ENCODE data around the gene FLCN. TPM values are rescaled to one million over a fixed set of nuclear protein-coding genes. Genes with fewer than 3 reads are reported as not detected.

FLCN gene
- polyA plus RNA-seq, 2 of the 4 experiments (the other 2 are of a cell fraction), result 14.2 to 25.1 TPM

- ChIA-PET POLR2A (no interaction called here), CTCF (interaction anchor here (2.7 kb wide), 1 partner anchor 13 kb away, joined by 8 read pairs; no protein-coding TSS in a partner anchor)
- DNase-seq (ENCODE audit: low read depth in 1 of 2, low spot score in 1 of 2), result no peak
- no peak for FAIRE-seq
- H3K27ac ChIP-seq, result no peak overlapping the region
- H3K9me3 ChIP-seq, result no peaks in the 10 kb centered on the region
- no peak overlapping the region for H3K4me3 ChIP-seq
- ATAC-seq, result peak in 1 of 2 experiments; percentile 32; a peak in 2 of 6 replicates
- TF ChIP-seq HMGXB4 (CRISPR knock-in tag; IDR thresholded peaks at IDR 0.05; ENCODE audit: borderline replicate concordance) (no peak), POLR2A (IDR thresholded peaks at IDR 0.05; ENCODE audit: low read length) (no peak), CEBPB (IDR thresholded peaks at IDR 0.05) (no peak)
- H3K4me2 ChIP-seq, result no peak overlapping the region
- H3K4me1 ChIP-seq, result peaks cover 5% of the 10 kb centered on the region; the same call in 1 of the 3 replicates
- WGBS (ENCODE audit: missing lambda C conversion rate), result 90% methylated on average over 6 of the region's 6 CpGs
These were observed 6.2 kb upstream of the FLCN start for GRCh38 chr17:17243163-17243562.

GRCh38 chr17:17242246-17242645, 5.3 kb upstream of the FLCN start:
- no peak for ATAC-seq
- 86% methylated on average over 7 of the region's 7 CpGs for WGBS (ENCODE audit: missing lambda C conversion rate)
- peaks cover 6% of the 10 kb centered on the region; the same call in 1 of the 3 replicates for H3K4me1 ChIP-seq
- TF ChIP-seq JUNB (IDR thresholded peaks at IDR 0.05) (no peak), CBX8 (IDR thresholded peaks at IDR 0.05) (no peak), MAX (IDR thresholded peaks at IDR 0.05) (no peak), SREBF2 (IDR thresholded peaks at IDR 0.05) (no peak), ATOH8 (CRISPR knock-in tag; IDR thresholded peaks at IDR 0.05; ENCODE audit: low read depth) (no peak), NFE2L2 (conservative IDR thresholded peaks at IDR 0.05; ENCODE audit: low read length) (no peak), ESRRA (IDR thresholded peaks at IDR 0.05; ENCODE audit: borderline replicate concordance, low read length) (no peak), HOXB5 (CRISPR knock-in tag; IDR thresholded peaks at IDR 0.05) (no peak), ZC3H11A (IDR thresholded peaks at IDR 0.05) (no peak), E2F6 (IDR thresholded peaks at IDR 0.05; ENCODE audit: borderline replicate concordance, low read depth) (no peak), POLR2AphosphoS2 (conservative IDR thresholded peaks at IDR 0.05; ENCODE audit: low read length) (no peak), HEYL (CRISPR knock-in tag; IDR thresholded peaks at IDR 0.05) (no peak), MAZ (IDR thresholded peaks at IDR 0.05; ENCODE audit: borderline replicate concordance, low read depth, low read length) (no peak)
- H3K9me3 ChIP-seq, result no peaks in the 10 kb centered on the region
- H3K4me3 ChIP-seq, result no peak overlapping the region
- no peak for FAIRE-seq
- ChIA-PET CTCF (interaction anchor here (1.4 kb wide), 1 partner anchor 28 kb away, joined by 3 read pairs; no protein-coding TSS in a partner anchor), POLR2A (no interaction called here)
- DNase-seq (ENCODE audit: low read depth in 1 of 2, low spot score in 1 of 2), result no peak
- H3K4me2 ChIP-seq, result no peak overlapping the region
- H3K27ac ChIP-seq, result no peak overlapping the region

- POLR2A ChIA-PET, result no interaction called here
- DNase-seq (ENCODE audit: low read depth in 1 of 2, low spot score in 1 of 2) (no peak), ATAC-seq (no peak), FAIRE-seq (no peak)
- H3K4me2 ChIP-seq, result no peak overlapping the region
- peaks cover 6% of the 10 kb centered on the region; the same call in 1 of the 3 replicates for H3K4me1 ChIP-seq
- 87% methylated on average over 10 of the region's 10 CpGs for WGBS (ENCODE audit: missing lambda C conversion rate)
- H3K27ac ChIP-seq, result no peak overlapping the region
- H3K9me3 ChIP-seq, result no peaks in the 10 kb centered on the region
- CTCF ChIA-PET, result interaction anchor here (1.4 kb wide), 1 partner anchor 28 kb away, joined by 3 read pairs; no protein-coding TSS in a partner anchor
- no peak overlapping the region for H3K4me3 ChIP-seq
- no peak for TF ChIP-seq SREBF2 (IDR thresholded peaks at IDR 0.05)
- TF ChIP-seq ZSCAN20 (CRISPR knock-in tag; IDR thresholded peaks at IDR 0.05), result no peak
- no peak for TF ChIP-seq TFCP2L1 (CRISPR knock-in tag; IDR thresholded peaks at IDR 0.05)
- no peak for TF ChIP-seq CTCF (IDR thresholded peaks at IDR 0.05)
- TF ChIP-seq NFE2L2 (conservative IDR thresholded peaks at IDR 0.05; ENCODE audit: low read length), result no peak
- TF ChIP-seq REST (IDR thresholded peaks at IDR 0.05), result no peak
- no peak for TF ChIP-seq MAX (IDR thresholded peaks at IDR 0.05)
- TF ChIP-seq FOSL2 (IDR thresholded peaks at IDR 0.05), result no peak
- TF ChIP-seq FOSL2 (CRISPR knock-in tag; IDR thresholded peaks at IDR 0.05), result no peak
- no peak for TF ChIP-seq KDM1A (IDR thresholded peaks at IDR 0.05; ENCODE audit: low read depth)
- TF ChIP-seq EHF (CRISPR knock-in tag; IDR thresholded peaks at IDR 0.05), result no peak
- TF ChIP-seq USF2 (IDR thresholded peaks at IDR 0.05), result no peak
These were observed 4.7 kb upstream of the FLCN start for GRCh38 chr17:17241656-17242055.

Measured in A549 (cell line).